Measurements from ENCODE around the gene NFATC4. TPM values are rescaled to one million over a fixed set of nuclear protein-coding genes. Genes with fewer than 3 reads are reported as not detected.

The NFATC4 gene
- polyA plus RNA-seq, 1 donor from 2014 or later, result 0.22 TPM

DNA sequence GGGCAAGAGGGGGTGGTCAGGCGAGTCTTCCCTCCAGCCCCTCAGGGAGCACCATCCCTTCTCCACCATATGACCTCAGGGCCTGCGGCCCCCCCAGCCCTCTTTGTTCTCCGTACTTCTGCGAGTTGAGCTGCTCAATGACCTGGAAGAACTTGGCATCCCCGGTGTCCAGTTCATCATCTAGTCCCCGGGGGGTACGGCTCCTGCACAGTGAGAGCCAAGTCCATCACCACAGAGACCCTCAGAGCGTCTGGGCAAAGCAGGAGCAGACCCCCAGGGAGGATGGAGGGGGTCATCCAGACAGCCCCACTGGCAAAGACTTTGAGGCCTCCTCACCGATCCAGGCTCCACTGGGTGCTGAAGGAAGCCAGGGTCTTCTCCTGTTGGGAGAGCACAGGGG is 42.0 kb upstream of the NFATC4 start:
- TF ChIP-seq SMC3 (conservative IDR thresholded peaks at IDR 0.05; ENCODE audit: poor library complexity) (no peak), EZH2 (IDR thresholded peaks at IDR 0.05; ENCODE audit: borderline replicate concordance, insufficient read depth, low read length, poor library complexity, severe bottlenecking) (no peak), EP300 (conservative IDR thresholded peaks at IDR 0.05; ENCODE audit: poor library complexity, severe bottlenecking) (no peak), REST (IDR thresholded peaks at IDR 0.05; ENCODE audit: borderline replicate concordance) (no peak)

GRCh38 chr14:24327303-24327702 is 40.7 kb upstream of the NFATC4 start:
- H3K9me2 ChIP-seq (ENCODE audit: insufficient read depth, low read length), result no peaks in the 10 kb centered on the region
- no peaks in the 10 kb centered on the region for H3K9me3 ChIP-seq (ENCODE audit: low read length)
- no peaks in the 10 kb centered on the region for H4K20me1 ChIP-seq (ENCODE audit: insufficient read depth)
- H3K4me2 ChIP-seq (ENCODE audit: low read length), result no peak overlapping the region
- H3K79me2 ChIP-seq (replicated peaks; ENCODE audit: insufficient read depth, low read length), result no peaks in the 10 kb centered on the region
- TF ChIP-seq MXI1 (conservative IDR thresholded peaks at IDR 0.05; ENCODE audit: poor library complexity, severe bottlenecking) (no peak), RAD21 (conservative IDR thresholded peaks at IDR 0.05) (no peak), EP300 (conservative IDR thresholded peaks at IDR 0.05; ENCODE audit: poor library complexity, severe bottlenecking) (no peak), TAF1 (IDR thresholded peaks at IDR 0.05; ENCODE audit: low read depth) (no peak), REST (IDR thresholded peaks at IDR 0.05; ENCODE audit: borderline replicate concordance) (no peak), SMC3 (conservative IDR thresholded peaks at IDR 0.05; ENCODE audit: poor library complexity) (no peak), POLR2AphosphoS5 (IDR thresholded peaks at IDR 0.05) (no peak), EZH2 (IDR thresholded peaks at IDR 0.05; ENCODE audit: borderline replicate concordance, insufficient read depth, low read length, poor library complexity, severe bottlenecking) (no peak)
- TF ChIP-seq, protein P1, sequence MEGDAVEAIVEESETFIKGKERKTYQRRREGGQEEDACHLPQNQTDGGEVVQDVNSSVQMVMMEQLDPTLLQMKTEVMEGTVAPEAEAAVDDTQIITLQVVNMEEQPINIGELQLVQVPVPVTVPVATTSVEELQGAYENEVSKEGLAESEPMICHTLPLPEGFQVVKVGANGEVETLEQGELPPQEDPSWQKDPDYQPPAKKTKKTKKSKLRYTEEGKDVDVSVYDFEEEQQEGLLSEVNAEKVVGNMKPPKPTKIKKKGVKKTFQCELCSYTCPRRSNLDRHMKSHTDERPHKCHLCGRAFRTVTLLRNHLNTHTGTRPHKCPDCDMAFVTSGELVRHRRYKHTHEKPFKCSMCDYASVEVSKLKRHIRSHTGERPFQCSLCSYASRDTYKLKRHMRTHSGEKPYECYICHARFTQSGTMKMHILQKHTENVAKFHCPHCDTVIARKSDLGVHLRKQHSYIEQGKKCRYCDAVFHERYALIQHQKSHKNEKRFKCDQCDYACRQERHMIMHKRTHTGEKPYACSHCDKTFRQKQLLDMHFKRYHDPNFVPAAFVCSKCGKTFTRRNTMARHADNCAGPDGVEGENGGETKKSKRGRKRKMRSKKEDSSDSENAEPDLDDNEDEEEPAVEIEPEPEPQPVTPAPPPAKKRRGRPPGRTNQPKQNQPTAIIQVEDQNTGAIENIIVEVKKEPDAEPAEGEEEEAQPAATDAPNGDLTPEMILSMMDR (IDR thresholded peaks at IDR 0.05; ENCODE audit: poor library complexity, severe bottlenecking), result no peak
- no peaks in the 10 kb centered on the region for H3F3A ChIP-seq (ENCODE audit: insufficient read depth, low read length, poor library complexity, severe bottlenecking)
- no peak overlapping the region for H3K4me3 ChIP-seq (ENCODE audit: low read length)
- H3K27me3 ChIP-seq (ENCODE audit: insufficient read depth, low read depth, low read length), result peaks cover 20% of the 10 kb centered on the region
- no peak overlapping the region for H2AFZ ChIP-seq (ENCODE audit: low read depth, low read length)
- H3K27ac ChIP-seq (ENCODE audit: low read length), result no peak overlapping the region
- no peak overlapping the region for H3K9ac ChIP-seq (ENCODE audit: low read length)
- H3K36me3 ChIP-seq (ENCODE audit: insufficient read depth, low read length), result no peaks in the 10 kb centered on the region

More for the DNA sequence above, 42.0 kb upstream of the NFATC4 start:
- Histone ChIP-seq H3K36me3 (ENCODE audit: insufficient read depth, low read length) (no peaks in the 10 kb centered on the region), H3K4me2 (ENCODE audit: low read length) (no peak overlapping the region), H3K79me2 (replicated peaks; ENCODE audit: insufficient read depth, low read length) (no peaks in the 10 kb centered on the region), H4K20me1 (ENCODE audit: insufficient read depth) (no peaks in the 10 kb centered on the region), H2AFZ (ENCODE audit: low read depth, low read length) (no peak overlapping the region), H3K4me3 (ENCODE audit: low read length) (no peak overlapping the region), H3K27me3 (ENCODE audit: insufficient read depth, low read depth, low read length) (peaks cover 8% of the 10 kb centered on the region), H3K9me3 (ENCODE audit: low read length) (no peaks in the 10 kb centered on the region), H3K9me2 (ENCODE audit: insufficient read depth, low read length) (no peaks in the 10 kb centered on the region), H3F3A (ENCODE audit: insufficient read depth, low read length, poor library complexity, severe bottlenecking) (no peaks in the 10 kb centered on the region), H3K9ac (ENCODE audit: low read length) (no peak overlapping the region), H3K27ac (ENCODE audit: low read length) (no peak overlapping the region)

Data from neural cell (in vitro differentiated cells).